Activated B cell treated with CpG ODN at 0.5 μM for 24 hours (primary cell): ENCODE data around the gene PAEP. TPM values are rescaled to one million over a fixed set of nuclear protein-coding genes. Genes with fewer than 3 reads are reported as not detected.
"Not testable (repeated sequence)": the region's sequence is repeated elsewhere in the genome, so short reads cannot be mapped to it uniquely, and the experiment has no call there.

ENCODE experiments used
- ATAC-seq: fragments of 200-7000 bp; cut with Tn5 transposase; one replicate; pipeline ENCODE4 v1.10.0; 2021; ENCODE audit warnings: low read depth, mild to moderate bottlenecking, moderate library complexity
- CTCF ChIA-PET: fragments of 350-600 bp; sonication (Branson Sonifier 250); formaldehyde crosslinking; loops from one replicate; lab custom pipeline; 2021; ENCODE audit warnings: antibody characterized with exemption; lab: Charles Lee
- POLR2A ChIA-PET: fragments of 350-600 bp; sonication (Branson Sonifier 250); formaldehyde crosslinking; loops from one replicate; lab custom pipeline; 2021; ENCODE audit warnings: antibody characterized with exemption; lab: Charles Lee
- DNase-seq: peaks from one replicate; pipeline ENCODE4 v3.0.0; 2022
- H3K27ac Mint-ChIP-seq: one replicate; pipeline ENCODE4 v1.8.0; 2020; ENCODE audit warnings: mixed read lengths
- H3K27me3 Mint-ChIP-seq: one replicate; pipeline ENCODE4 v1.8.0; 2021; ENCODE audit warnings: mixed read lengths
- H3K36me3 Mint-ChIP-seq: one replicate; pipeline ENCODE4 v1.8.0; 2021; ENCODE audit warnings: low read depth, mixed read lengths
- H3K4me1 Mint-ChIP-seq: one replicate; pipeline ENCODE4 v1.8.0; 2021; ENCODE audit warnings: mixed read lengths
- H3K4me3 Mint-ChIP-seq: one replicate; pipeline ENCODE4 v1.8.0; 2020; ENCODE audit warnings: mild to moderate bottlenecking, mixed read lengths
- H3K9me3 Mint-ChIP-seq: one replicate; pipeline ENCODE4 v1.8.0; 2020; ENCODE audit warnings: mixed read lengths
- intact Hi-C: fragments of 100-400 bp; cut with micrococcal nuclease; formaldehyde crosslinking; loops from one replicate; pipeline ENCODE4 v1.15.1; 2024
- total RNA-seq: library from RNA; stranded (reverse); gene quantifications from 2 replicates; pipeline ENCODE4 v1.2.3, GENCODE V29; 2022
- TF ChIP-seq, protein P1 (sequence below): fragments of 200-600 bp; IDR thresholded peaks from one replicate; pipeline ENCODE4 v1.8.0; 2022; ENCODE audit warnings: antibody characterized with exemption, mild to moderate bottlenecking

The PAEP gene
- total RNA-seq, 1 donor from 2014 or later = not detected

DNA sequence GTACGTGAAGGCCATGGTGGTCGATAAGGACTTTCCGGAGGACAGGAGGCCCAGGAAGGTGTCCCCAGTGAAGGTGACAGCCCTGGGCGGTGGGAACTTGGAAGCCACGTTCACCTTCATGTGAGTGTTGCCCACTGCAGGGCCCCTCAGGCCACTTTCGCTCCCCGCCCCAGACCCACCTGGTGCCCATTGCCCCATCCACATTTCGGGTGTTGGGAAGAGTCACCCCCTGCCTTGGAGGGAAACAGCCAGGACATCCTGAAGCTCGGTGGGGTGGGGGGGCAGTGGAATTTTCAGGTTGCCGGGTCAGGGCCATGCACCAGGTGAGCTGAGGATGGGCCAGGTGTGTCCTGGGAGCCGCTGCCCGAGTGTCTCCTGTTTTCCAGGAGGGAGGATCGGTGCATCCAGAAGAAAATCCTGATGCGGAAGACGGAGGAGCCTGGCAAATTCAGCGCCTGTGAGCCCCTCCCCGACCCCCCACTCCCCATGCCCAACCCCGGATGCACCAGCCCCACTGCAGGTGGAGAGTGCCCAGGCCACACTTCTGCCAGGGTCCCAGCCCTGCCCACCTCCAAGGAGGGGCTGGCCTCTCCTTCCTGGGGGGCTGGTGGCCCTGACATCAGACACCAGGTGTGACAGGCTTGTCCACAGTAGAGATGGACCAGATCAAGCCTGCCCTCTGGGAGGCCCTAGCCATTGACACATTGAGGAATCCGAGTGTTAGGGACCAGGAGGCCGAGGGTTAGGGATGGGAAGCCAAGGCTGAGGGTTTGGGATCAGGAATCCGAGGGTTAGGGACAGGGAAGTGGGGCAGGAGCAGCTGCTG, 14.6 kb upstream of the PAEP start:
- DNase-seq, H3K4me3 Mint-ChIP-seq, H3K27ac Mint-ChIP-seq, intact Hi-C loops, POLR2A ChIA-PET, H3K4me1 Mint-ChIP-seq, H3K9me3 Mint-ChIP-seq, H3K36me3 Mint-ChIP-seq, ATAC-seq, CTCF ChIA-PET, H3K27me3 Mint-ChIP-seq: not testable (repeated sequence)

DNA sequence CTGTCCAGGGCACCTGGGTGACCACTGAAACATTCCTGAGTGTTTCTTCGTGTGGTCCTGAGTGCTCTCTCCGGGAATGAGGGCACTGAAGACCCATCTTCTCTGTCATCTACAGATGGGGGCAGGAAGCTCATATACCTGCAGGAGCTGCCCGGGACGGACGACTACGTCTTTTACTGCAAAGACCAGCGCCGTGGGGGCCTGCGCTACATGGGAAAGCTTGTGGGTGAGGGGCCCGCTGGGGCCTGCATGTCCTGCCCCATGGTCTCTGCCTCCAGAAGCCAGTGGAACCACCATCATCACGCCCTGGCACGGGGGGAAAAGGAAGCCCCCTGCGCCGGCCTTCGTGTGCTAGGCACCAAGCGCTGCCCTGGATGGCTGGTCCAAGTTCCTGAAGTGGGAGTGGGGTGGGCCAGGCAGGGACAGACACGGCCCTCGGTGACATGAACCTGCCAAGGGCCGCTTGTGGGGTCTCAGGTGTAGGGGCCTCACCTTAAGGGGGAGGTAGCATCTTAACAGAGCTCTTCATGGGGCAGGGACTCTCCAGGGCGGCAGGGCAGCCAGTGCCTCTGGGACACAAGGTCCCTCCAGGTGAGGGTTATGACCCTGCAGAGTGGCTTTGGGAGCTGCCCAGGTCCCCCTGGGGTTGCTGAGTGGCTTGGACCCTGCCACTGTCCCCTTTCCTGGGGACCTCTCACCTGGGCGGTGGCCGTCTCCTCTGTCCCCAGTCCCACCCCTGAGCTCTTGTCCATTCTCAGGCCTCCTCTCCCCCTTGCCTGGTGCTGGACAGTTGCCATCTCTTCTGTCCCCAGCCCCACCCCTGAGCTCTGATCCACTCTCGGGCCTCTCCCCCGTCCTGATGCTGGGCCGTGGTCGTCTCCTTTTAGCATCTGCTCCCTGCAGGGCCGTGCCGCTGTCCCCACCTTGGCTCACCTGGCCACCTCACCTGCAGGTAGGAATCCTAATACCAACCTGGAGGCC, 13.5 kb upstream of the PAEP start:
- H3K36me3 Mint-ChIP-seq = no peaks in the 10 kb centered on the region
- ATAC-seq = no peak

DNA sequence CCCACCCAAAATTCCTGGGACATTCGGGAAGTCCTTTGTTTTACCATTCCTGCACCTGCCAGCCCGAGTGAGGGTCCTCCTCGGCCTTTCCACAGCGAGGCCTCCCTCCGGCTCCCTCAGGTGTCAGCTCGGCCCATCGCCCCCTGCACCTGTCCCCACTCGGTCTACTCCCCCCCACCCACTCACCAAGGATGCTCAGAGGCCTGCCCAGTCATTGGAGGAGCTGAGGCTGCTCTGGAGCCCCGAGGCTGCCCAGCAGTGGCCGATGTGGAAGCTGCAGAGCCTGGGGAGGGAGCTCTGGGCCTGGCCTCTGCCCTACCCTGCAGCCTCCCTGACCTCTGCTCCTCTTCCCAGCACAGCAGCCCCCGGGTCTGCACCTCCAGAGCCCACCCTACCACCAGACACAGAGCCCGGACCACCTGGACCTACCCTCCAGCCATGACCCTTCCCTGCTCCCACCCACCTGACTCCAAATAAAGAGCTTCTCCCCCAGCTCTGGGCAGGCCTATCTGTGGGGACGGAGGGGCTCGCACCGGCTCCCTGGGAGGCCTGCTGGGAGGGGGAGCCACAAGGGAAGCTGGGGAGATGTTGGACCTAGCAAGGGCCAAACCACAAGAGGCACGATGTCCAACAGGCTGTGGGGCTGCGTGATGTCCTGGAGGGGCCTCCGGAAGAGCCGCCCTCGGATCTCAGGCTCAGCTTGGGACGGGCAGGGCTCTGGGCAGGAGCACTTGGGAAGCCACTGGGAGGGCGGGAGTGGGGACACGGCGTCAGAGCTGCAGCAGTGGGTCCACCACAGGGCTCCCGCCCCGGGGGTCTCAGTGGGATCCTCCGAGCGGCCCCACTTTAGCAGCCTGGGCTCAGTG, 11.8 kb upstream of the PAEP start:
- H3K36me3 Mint-ChIP-seq, H3K9me3 Mint-ChIP-seq, ATAC-seq, H3K4me1 Mint-ChIP-seq, CTCF ChIA-PET, H3K4me3 Mint-ChIP-seq, POLR2A ChIA-PET, intact Hi-C loops, H3K27me3 Mint-ChIP-seq, H3K27ac Mint-ChIP-seq, DNase-seq: not testable (repeated sequence)

More for the DNA sequence above, 13.5 kb upstream of the PAEP start:
- no peak overlapping the region for H3K4me3 Mint-ChIP-seq
- TF ChIP-seq, protein P1, sequence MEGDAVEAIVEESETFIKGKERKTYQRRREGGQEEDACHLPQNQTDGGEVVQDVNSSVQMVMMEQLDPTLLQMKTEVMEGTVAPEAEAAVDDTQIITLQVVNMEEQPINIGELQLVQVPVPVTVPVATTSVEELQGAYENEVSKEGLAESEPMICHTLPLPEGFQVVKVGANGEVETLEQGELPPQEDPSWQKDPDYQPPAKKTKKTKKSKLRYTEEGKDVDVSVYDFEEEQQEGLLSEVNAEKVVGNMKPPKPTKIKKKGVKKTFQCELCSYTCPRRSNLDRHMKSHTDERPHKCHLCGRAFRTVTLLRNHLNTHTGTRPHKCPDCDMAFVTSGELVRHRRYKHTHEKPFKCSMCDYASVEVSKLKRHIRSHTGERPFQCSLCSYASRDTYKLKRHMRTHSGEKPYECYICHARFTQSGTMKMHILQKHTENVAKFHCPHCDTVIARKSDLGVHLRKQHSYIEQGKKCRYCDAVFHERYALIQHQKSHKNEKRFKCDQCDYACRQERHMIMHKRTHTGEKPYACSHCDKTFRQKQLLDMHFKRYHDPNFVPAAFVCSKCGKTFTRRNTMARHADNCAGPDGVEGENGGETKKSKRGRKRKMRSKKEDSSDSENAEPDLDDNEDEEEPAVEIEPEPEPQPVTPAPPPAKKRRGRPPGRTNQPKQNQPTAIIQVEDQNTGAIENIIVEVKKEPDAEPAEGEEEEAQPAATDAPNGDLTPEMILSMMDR = no peak
- H3K4me1 Mint-ChIP-seq = no peaks in the 10 kb centered on the region
- H3K27ac Mint-ChIP-seq = no peak overlapping the region
- POLR2A ChIA-PET = no interaction called here
- H3K27me3 Mint-ChIP-seq = peaks cover 6% of the 10 kb centered on the region
- no peak for DNase-seq
- CTCF ChIA-PET = no interaction called here
- intact Hi-C loops = no loop called here
- no peaks in the 10 kb centered on the region for H3K9me3 Mint-ChIP-seq

DNA sequence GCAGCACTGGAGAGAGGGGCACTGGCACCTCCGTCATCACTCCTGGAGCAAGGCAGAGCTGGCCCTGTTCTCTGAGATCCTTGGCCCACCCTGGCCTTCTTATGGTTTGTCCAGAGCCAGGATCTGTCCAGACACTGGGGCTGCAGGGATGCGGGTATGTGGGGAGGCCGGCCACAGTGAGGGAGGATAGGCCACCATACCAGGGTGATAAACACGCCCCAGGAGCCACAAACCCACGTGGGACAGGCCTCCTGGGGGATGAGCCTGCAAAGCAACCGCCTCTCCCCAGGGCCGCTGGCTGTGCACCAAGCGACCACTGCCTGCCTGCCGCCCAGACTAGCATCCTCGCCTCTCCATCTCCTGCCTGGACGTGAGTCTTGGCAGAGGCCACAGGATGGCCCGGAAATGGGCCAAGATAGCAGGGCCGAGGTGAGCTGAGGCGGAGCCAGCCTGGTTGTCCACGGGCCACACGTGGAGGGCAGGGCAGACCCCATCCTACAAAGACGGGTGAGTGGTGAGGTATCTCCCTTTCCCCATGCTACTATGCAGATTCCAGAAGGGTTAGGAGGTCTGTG, 11.1 kb upstream of the PAEP start:
- Mint-ChIP-seq H3K9me3 (no peaks in the 10 kb centered on the region), H3K36me3 (no peaks in the 10 kb centered on the region), H3K4me3 (no peak overlapping the region), H3K4me1 (no peaks in the 10 kb centered on the region), H3K27ac (no peak overlapping the region), H3K27me3 (no peaks in the 10 kb centered on the region)
- DNase-seq = no peak
- intact Hi-C loops = no loop called here
- POLR2A ChIA-PET = no interaction called here
- ATAC-seq = no peak
- TF ChIP-seq, protein P1 = no peak
- CTCF ChIA-PET = no interaction called here

DNA sequence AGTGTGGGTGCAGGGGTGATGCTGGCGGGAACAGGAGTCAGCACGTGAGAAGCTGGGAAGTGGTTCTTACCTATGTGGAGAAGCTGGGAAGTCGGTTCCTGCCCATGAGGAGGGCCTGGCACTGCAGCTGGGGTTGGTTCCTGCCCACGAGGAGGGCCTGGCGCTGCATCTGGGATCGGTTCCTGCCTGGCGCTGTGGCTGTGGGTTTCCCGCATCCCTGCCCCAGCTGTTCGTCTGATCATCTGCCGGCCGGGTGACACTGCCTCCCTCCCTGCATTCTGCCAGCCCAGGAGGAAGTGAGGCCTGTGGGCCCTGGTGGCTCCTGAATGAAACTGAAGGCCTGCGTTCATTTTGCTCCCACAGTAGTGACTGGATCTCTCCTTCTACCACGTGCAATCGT, 10.5 kb upstream of the PAEP start:
- no peak for DNase-seq
- no peak for ATAC-seq
- Mint-ChIP-seq H3K27ac (no peak overlapping the region), H3K4me1 (no peaks in the 10 kb centered on the region), H3K9me3 (no peaks in the 10 kb centered on the region), H3K36me3 (no peaks in the 10 kb centered on the region), H3K4me3 (no peak overlapping the region), H3K27me3 (no peaks in the 10 kb centered on the region)
- ChIA-PET POLR2A (no interaction called here), CTCF (no interaction called here)
- intact Hi-C loops = no loop called here
- TF ChIP-seq, protein P1 = no peak
